ENCODE results near the gene HGF. TPM values are rescaled to one million over a fixed set of nuclear protein-coding genes. Genes with fewer than 3 reads are reported as not detected.

HGF gene
- total RNA-seq, 4 donors from 2014 or later = 5.0 to 13.4 (median 5.6) TPM

DNA sequence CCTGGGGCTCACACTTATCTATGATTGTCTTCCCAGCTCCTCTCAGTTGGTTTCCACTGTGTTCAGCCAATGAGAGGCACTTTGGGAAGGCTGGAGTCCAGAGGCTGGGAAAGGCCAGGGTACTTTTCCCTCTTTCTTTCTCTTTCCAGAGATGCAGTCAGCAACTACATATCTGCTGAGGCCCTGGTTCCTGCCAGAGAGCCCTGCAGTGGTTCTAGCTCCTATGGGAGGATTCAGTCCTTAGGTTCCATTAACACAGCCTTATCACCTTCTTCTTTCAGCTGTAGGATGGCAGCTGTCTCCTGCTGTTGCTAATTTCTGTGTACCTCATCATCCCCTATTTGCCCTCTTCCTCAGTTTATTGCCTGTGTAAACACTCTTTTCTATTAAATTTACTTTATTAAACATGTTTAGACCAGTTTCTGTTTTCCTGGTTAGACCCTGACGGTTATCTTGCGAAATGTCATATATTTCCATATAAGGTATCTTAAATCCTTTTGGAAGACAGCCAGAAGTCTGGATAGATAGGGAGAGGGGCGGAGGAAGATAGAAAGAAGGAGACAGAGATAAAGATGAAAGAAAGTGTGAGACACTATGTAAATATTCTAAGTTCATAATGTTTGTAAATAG, 100.3 kb downstream of the HGF start:
- DNase-seq (ENCODE audit: extremely low spot score) = no peak
- no peak overlapping the region for H3K27ac ChIP-seq (replicated peaks in 1 of 4)
- intact Hi-C loops (cut with DNase I) = no loop called here
- TF ChIP-seq EP300 (IDR thresholded peaks at IDR 0.05) (no peak), POLR2A (IDR thresholded peaks at IDR 0.05; ENCODE audit: low read depth) (no peak), POLR2AphosphoS5 (IDR thresholded peaks at IDR 0.05) (no peak)
- TF ChIP-seq, protein P1, sequence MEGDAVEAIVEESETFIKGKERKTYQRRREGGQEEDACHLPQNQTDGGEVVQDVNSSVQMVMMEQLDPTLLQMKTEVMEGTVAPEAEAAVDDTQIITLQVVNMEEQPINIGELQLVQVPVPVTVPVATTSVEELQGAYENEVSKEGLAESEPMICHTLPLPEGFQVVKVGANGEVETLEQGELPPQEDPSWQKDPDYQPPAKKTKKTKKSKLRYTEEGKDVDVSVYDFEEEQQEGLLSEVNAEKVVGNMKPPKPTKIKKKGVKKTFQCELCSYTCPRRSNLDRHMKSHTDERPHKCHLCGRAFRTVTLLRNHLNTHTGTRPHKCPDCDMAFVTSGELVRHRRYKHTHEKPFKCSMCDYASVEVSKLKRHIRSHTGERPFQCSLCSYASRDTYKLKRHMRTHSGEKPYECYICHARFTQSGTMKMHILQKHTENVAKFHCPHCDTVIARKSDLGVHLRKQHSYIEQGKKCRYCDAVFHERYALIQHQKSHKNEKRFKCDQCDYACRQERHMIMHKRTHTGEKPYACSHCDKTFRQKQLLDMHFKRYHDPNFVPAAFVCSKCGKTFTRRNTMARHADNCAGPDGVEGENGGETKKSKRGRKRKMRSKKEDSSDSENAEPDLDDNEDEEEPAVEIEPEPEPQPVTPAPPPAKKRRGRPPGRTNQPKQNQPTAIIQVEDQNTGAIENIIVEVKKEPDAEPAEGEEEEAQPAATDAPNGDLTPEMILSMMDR (IDR thresholded peaks at IDR 0.05) = no peak
- no peaks in the 10 kb centered on the region for H3K4me1 ChIP-seq
- no peaks in the 10 kb centered on the region for H3K27me3 ChIP-seq
- WGBS = 89% methylated on average over 3 of the region's 3 CpGs
- no peaks in the 10 kb centered on the region for H3K36me3 ChIP-seq
- H3K4me3 ChIP-seq = no peak overlapping the region
- H3K9me3 ChIP-seq = no peaks in the 10 kb centered on the region

- 68% methylated on average over 1 of the region's 1 CpG for WGBS
- no peak overlapping the region for H3K27ac ChIP-seq (replicated peaks in 1 of 4)
- peaks cover 0 to 3% (median 0%) of the 10 kb centered on the region in 4 donors for H3K4me1 ChIP-seq
- H3K9me3 ChIP-seq = no peaks in the 10 kb centered on the region
- H3K4me3 ChIP-seq = no peak overlapping the region
- no peaks in the 10 kb centered on the region for H3K36me3 ChIP-seq
- TF ChIP-seq EP300 (IDR thresholded peaks at IDR 0.05) (no peak), POLR2A (IDR thresholded peaks at IDR 0.05; ENCODE audit: low read depth) (no peak), POLR2AphosphoS5 (IDR thresholded peaks at IDR 0.05) (no peak)
- TF ChIP-seq, protein P1 (IDR thresholded peaks at IDR 0.05) = no peak
- H3K27me3 ChIP-seq = no peaks in the 10 kb centered on the region
- no peak for DNase-seq (ENCODE audit: extremely low spot score)
- intact Hi-C loops (cut with DNase I) = no loop called here
Observed at GRCh38 chr7:81666209-81666608, 103.6 kb downstream of the HGF start.

- WGBS = 95% methylated on average over 3 of the region's 3 CpGs
- intact Hi-C loops (cut with DNase I) = no loop called here
- H3K4me1 ChIP-seq = peaks cover 0 to 3% (median 0%) of the 10 kb centered on the region in 4 donors
- no peak for DNase-seq (ENCODE audit: extremely low spot score)
- no peaks in the 10 kb centered on the region for H3K9me3 ChIP-seq
- no peak overlapping the region for H3K27ac ChIP-seq (replicated peaks in 1 of 4)
- TF ChIP-seq POLR2A (IDR thresholded peaks at IDR 0.05; ENCODE audit: low read depth) (no peak), POLR2AphosphoS5 (IDR thresholded peaks at IDR 0.05) (no peak), EP300 (IDR thresholded peaks at IDR 0.05) (no peak)
- TF ChIP-seq, protein P1 (IDR thresholded peaks at IDR 0.05) = no peak
- H3K4me3 ChIP-seq = no peak overlapping the region
- H3K36me3 ChIP-seq = no peaks in the 10 kb centered on the region
- H3K27me3 ChIP-seq = no peaks in the 10 kb centered on the region
Observed at GRCh38 chr7:81665236-81665635, 104.6 kb downstream of the HGF start.

DNA sequence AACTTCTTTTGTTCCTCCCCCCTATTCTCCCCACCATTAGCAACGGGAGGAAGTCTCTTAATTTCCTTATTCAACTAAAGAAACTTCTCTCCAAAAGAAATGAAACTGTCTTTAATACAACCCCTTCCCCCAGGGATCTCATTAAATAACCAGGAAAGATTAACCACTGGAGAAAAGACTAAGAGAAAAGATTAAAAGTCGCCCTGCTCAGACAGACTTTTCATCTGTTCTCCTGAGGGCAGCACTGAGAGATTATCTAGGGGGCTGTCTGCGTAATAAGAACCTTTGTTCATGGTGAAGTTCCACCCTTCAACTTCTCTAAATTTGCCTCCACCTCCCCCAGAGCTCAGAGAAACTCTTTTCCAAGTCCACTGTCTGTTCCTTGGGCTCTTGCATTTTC, 105.5 kb downstream of the HGF start:
- WGBS = 71% methylated on average over 3 of the region's 3 CpGs
- H3K4me1 ChIP-seq = peaks cover 0 to 3% (median 0%) of the 10 kb centered on the region in 4 donors
- no peak for TF ChIP-seq POLR2AphosphoS5 (IDR thresholded peaks at IDR 0.05)
- TF ChIP-seq, protein P1 (IDR thresholded peaks at IDR 0.05) = no peak
- TF ChIP-seq EP300 (IDR thresholded peaks at IDR 0.05) = no peak
- TF ChIP-seq POLR2A (IDR thresholded peaks at IDR 0.05; ENCODE audit: low read depth) = no peak
- no peak overlapping the region for H3K27ac ChIP-seq (replicated peaks in 1 of 4)
- intact Hi-C loops (cut with DNase I) = no loop called here
- no peak for DNase-seq (ENCODE audit: extremely low spot score)
- H3K4me3 ChIP-seq = no peak overlapping the region
- no peaks in the 10 kb centered on the region for H3K36me3 ChIP-seq
- H3K9me3 ChIP-seq = no peaks in the 10 kb centered on the region
- H3K27me3 ChIP-seq = no peaks in the 10 kb centered on the region

DNA sequence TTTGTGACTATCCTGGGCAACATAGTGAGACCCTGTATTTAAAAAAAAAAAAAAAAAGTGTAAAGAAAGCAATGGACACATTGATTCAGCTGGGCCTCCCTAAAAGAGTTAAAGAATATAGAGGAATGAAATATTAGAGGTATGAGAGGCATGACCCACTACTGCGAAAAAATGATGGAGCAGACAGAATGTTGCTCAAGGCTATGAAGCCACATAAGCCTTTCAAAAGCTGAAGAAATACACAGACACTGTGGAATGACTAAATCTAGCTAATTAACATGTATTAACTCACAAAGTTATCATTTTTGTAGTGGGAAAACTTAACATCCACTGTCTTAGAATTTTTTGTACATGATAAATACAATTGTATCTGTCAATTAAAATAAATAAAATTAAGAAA, 107.3 kb downstream of the HGF start:
- DNase-seq (ENCODE audit: extremely low spot score) = no peak
- Histone ChIP-seq H3K9me3 (no peaks in the 10 kb centered on the region), H3K27me3 (no peaks in the 10 kb centered on the region), H3K27ac (replicated peaks in 1 of 4) (no peak overlapping the region), H3K4me1 (peaks cover 0 to 3% (median 0%) of the 10 kb centered on the region in 4 donors), H3K4me3 (no peak overlapping the region), H3K36me3 (no peaks in the 10 kb centered on the region)
- TF ChIP-seq, protein P1 (IDR thresholded peaks at IDR 0.05) = no peak
- TF ChIP-seq POLR2A (IDR thresholded peaks at IDR 0.05; ENCODE audit: low read depth) = no peak
- TF ChIP-seq EP300 (IDR thresholded peaks at IDR 0.05) = no peak
- no peak for TF ChIP-seq POLR2AphosphoS5 (IDR thresholded peaks at IDR 0.05)
- intact Hi-C loops (cut with DNase I) = no loop called here
- WGBS = 83% methylated on average over 1 of the region's 1 CpG
